A549 (cell line): ENCODE measurements around the gene RFX1. TPM values are rescaled to one million over a fixed set of nuclear protein-coding genes. Genes with fewer than 3 reads are reported as not detected.
A peak's percentile ranks its signal among the peaks of the same experiment; 100 is the strongest.
"Not testable (repeated sequence)": the region's sequence is repeated elsewhere in the genome, so short reads cannot be mapped to it uniquely, and the experiment has no call there.

ENCODE experiments used
- ATAC-seq, 2 experiments: fragments of 200-7000 bp in 1 of 2; fragments of >200 bp in 1 of 2; cut with Nextera tagmentation in 1 of 2; cut with Tn5 transposase in 1 of 2; 3 replicates each; pipeline versions ENCODE4 v1.8.0 to v1.9.1; 2018 to 2020; ENCODE audit warnings: mild to moderate bottlenecking in 1 of 2, moderate library complexity in 1 of 2
- CTCF ChIA-PET: fragments of 300-600 bp; sonication (Branson Sonifier 250); formaldehyde crosslinking; extraction: SDS; loops from one replicate; lab custom pipeline; 2021; ENCODE audit warnings: antibody characterized with exemption, inconsistent platforms; lab: Yijun Ruan, JAX
- POLR2A ChIA-PET: fragments of 350-600 bp; formaldehyde crosslinking; extraction: SDS; loops from one replicate; lab custom pipeline; 2021; ENCODE audit warnings: antibody characterized with exemption, inconsistent platforms; lab: Yijun Ruan, JAX
- DNase-seq, 2 experiments: peaks; one replicate each; pipeline versions ENCODE4 v3.0.0 to v3.0.0-alpha.2; 2011 to 2016; ENCODE audit warnings: low read depth in 1 of 2, low spot score in 1 of 2
- FAIRE-seq: peaks from 2 replicates; lab custom pipeline; 2011; peaks lifted over from hg19 to GRCh38; lab: Jason Lieb, UNC
- H3K27ac ChIP-seq, 2 experiments: fragments of >200 bp; sonication (Bioruptor Twin); formaldehyde crosslinking; 3 replicates each; pipeline ENCODE4 v1.5.1; 2016 to 2017
- H3K4me1 ChIP-seq: fragments of >200 bp; sonication (Bioruptor Twin); formaldehyde crosslinking; 3 replicates; pipeline ENCODE4 v1.6.1; 2016
- H3K4me2 ChIP-seq: fragments of >200 bp; sonication (Bioruptor Twin); formaldehyde crosslinking; 3 replicates; pipeline ENCODE4 v1.6.1; 2016
- H3K4me3 ChIP-seq: fragments of >200 bp; sonication (Bioruptor Twin); formaldehyde crosslinking; 3 replicates; pipeline ENCODE4 v1.5.1; 2016
- H3K9me3 ChIP-seq: fragments of >200 bp; sonication (Bioruptor Twin); formaldehyde crosslinking; 3 replicates; pipeline ENCODE4 v1.6.1; 2016
- BHLHE40 ChIP-seq: IDR thresholded peaks from 2 replicates; pipeline ENCODE4 v1.6.1; 2012; ENCODE audit warnings: low read depth, low read length, inconsistent platforms
- CEBPB ChIP-seq, 2 experiments: fragments of >200 bp in 1 of 2; sonication (Bioruptor Twin) in 1 of 2; formaldehyde crosslinking in 1 of 2; IDR thresholded peaks; 2 replicates each; pipeline ENCODE4 v1.6.1; 2012 to 2016
- CHD4 ChIP-seq: fragments of 200-600 bp; sonication (generic); IDR thresholded peaks from 2 replicates; pipeline ENCODE4 v1.6.1; 2016; ENCODE audit warnings: antibody characterized with exemption, mild to moderate bottlenecking, borderline replicate concordance
- FOSB ChIP-seq: fragments of 250-450 bp; sonication (Bioruptor Pico); IDR thresholded peaks from 2 replicates; pipeline ENCODE4 v1.5.0; 2020; ENCODE audit warnings: mild to moderate bottlenecking, moderate library complexity
- KDM1A ChIP-seq: fragments of 200-600 bp; sonication (generic); IDR thresholded peaks from 2 replicates; pipeline ENCODE4 v1.6.1; 2016; ENCODE audit warnings: low read depth, mild to moderate bottlenecking
- PHF8 ChIP-seq: fragments of 200-600 bp; sonication (generic); IDR thresholded peaks from 2 replicates; pipeline ENCODE4 v1.6.1; 2016; ENCODE audit warnings: low read depth, mild to moderate bottlenecking, antibody characterized with exemption, moderate library complexity, borderline replicate concordance
- RARB ChIP-seq: fragments of 250-450 bp; sonication (Bioruptor Pico); IDR thresholded peaks from 2 replicates; pipeline ENCODE4 v1.8.0; 2021; ENCODE audit warnings: mild to moderate bottlenecking, moderate library complexity
- SREBF2 ChIP-seq: fragments of 450-650 bp; IDR thresholded peaks from 2 replicates; pipeline ENCODE4 v1.6.1; 2014; ENCODE audit warnings: mild to moderate bottlenecking, moderate library complexity
- ZC3H11A ChIP-seq: fragments of 450-650 bp; IDR thresholded peaks from 2 replicates; pipeline ENCODE4 v1.6.1; 2014; ENCODE audit warnings: antibody characterized with exemption, mild to moderate bottlenecking
- ZNF302 ChIP-seq: fragments of 250-450 bp; sonication (Bioruptor Pico); IDR thresholded peaks from 2 replicates; pipeline ENCODE4 v1.9.0; 2021; ENCODE audit warnings: inconsistent platforms, mild to moderate bottlenecking, moderate library complexity
- WGBS: methylation state at CpG from one replicate; pipeline ENCODE4 v1.1.6; 2017; ENCODE audit errors: missing lambda C conversion rate; 5-methylcytosine and 5-hydroxymethylcytosine counted together
- polyA plus RNA-seq, 4 experiments: library from polyadenylated mRNA; depleted of rRNA in 3 of 4; stranded (reverse); fragments of >200 nt; fragmentation: RNase III in 1 of 4; extraction: RNeasy Plus Mini Kit Qiagen cat#74134 plus additional on column Dnase treatment in 1 of 4; gene quantifications; 2 replicates in 3 of 4; 3 replicates in 1 of 4; pipeline ENCODE4 v1.2.3, GENCODE V29; 2011 to 2017
- TF ChIP-seq, protein P1 (sequence below): fragments of 450-650 bp; IDR thresholded peaks from 2 replicates; pipeline ENCODE4 v1.6.1; 2014; ENCODE audit warnings: antibody characterized with exemption
- TF ChIP-seq, protein P2 (sequence below): fragments of 200-600 bp; sonication (generic); IDR thresholded peaks from 2 replicates; pipeline ENCODE4 v1.6.1; 2016; ENCODE audit warnings: antibody characterized with exemption, mild to moderate bottlenecking, moderate library complexity

The RFX1 gene
- polyA plus RNA-seq, 2 of the 4 experiments (the other 2 are of a cell fraction): 0.57 to 5.4 TPM

DNA sequence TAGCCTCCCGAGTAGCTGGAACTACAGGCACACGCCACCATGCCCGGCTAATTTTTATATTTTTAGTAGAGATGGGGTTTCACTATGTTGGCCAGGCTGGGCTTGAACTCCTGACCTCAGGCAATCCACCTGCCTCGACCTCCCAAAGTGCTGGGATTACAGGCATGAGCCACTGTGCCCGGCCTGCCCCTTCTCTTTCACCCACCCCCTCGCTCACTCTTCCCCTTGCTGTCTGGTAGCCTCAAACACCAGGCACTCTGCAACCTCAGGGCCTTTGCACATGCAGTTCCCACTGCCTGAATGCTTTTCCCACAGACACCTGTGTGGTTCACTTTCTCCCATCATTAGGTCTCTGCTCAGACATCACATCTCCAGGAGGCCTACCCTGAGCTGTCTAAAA, 84.0 kb downstream of the RFX1 start:
- H3K9me3 ChIP-seq, H3K27ac ChIP-seq, POLR2A ChIA-PET, H3K4me1 ChIP-seq, FAIRE-seq, DNase-seq, H3K4me3 ChIP-seq, H3K4me2 ChIP-seq, ATAC-seq: not testable (repeated sequence)
- CTCF ChIA-PET: interaction anchor here (1.8 kb wide), 1 partner anchor 14 kb away, joined by 4 read pairs; no protein-coding TSS in a partner anchor
- WGBS: 86% methylated on average over 6 of the region's 6 CpGs

DNA sequence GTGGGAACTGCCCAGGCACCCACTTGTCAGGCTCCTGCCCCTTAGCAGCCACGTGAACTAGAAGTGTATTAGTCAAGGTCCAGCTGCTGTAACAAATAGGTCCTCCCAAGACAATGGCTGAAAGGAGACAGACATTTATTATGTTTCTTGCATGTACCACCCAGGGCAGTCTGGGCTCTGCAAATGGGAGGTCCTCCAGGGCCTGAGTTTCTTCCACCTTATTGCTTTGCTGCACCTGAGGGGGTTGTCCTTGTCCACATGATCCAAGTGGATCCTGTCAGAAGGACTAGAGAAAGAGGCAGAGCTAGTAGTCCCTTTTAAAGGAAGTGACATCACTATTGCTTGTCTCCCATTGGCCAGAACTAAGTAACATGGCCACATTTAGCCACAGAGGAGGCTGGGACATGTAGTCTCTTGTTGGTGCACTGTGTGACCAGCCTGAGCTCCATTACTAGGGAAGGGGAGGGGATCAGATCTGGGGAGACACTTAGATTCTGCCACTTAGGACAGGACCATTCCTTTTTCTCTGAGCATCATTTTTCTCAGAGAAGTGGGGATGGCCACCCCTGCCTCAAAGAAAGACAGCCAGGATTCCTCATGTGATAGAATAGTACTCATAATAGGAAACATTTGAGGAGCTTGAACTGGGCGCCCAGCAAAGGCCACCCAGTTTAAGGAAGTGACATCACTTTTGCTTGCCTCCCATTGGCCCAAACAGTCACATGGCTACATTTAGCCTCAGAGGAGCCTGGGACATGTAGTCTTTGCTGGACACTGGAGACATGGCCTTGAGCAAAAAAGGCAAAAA, 85.0 kb downstream of the RFX1 start:
- FAIRE-seq: no peak
- Histone ChIP-seq H3K9me3 (no peaks in the 10 kb centered on the region), H3K4me3 (no peak overlapping the region), H3K27ac (no peak overlapping the region), H3K4me2 (no peak overlapping the region), H3K4me1 (no peaks in the 10 kb centered on the region)
- DNase-seq: peak; percentile 28 to 76
- ChIA-PET POLR2A (no interaction called here), CTCF (interaction anchor here (0.6 to 1.8 kb wide), 3 partner anchors 15 to 82 kb away, joined by 3 to 4 read pairs (median 3); no protein-coding TSS in a partner anchor)
- TF ChIP-seq, protein P1, sequence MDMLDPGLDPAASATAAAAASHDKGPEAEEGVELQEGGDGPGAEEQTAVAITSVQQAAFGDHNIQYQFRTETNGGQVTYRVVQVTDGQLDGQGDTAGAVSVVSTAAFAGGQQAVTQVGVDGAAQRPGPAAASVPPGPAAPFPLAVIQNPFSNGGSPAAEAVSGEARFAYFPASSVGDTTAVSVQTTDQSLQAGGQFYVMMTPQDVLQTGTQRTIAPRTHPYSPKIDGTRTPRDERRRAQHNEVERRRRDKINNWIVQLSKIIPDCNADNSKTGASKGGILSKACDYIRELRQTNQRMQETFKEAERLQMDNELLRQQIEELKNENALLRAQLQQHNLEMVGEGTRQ: peak; percentile 65
- TF ChIP-seq, protein P2, sequence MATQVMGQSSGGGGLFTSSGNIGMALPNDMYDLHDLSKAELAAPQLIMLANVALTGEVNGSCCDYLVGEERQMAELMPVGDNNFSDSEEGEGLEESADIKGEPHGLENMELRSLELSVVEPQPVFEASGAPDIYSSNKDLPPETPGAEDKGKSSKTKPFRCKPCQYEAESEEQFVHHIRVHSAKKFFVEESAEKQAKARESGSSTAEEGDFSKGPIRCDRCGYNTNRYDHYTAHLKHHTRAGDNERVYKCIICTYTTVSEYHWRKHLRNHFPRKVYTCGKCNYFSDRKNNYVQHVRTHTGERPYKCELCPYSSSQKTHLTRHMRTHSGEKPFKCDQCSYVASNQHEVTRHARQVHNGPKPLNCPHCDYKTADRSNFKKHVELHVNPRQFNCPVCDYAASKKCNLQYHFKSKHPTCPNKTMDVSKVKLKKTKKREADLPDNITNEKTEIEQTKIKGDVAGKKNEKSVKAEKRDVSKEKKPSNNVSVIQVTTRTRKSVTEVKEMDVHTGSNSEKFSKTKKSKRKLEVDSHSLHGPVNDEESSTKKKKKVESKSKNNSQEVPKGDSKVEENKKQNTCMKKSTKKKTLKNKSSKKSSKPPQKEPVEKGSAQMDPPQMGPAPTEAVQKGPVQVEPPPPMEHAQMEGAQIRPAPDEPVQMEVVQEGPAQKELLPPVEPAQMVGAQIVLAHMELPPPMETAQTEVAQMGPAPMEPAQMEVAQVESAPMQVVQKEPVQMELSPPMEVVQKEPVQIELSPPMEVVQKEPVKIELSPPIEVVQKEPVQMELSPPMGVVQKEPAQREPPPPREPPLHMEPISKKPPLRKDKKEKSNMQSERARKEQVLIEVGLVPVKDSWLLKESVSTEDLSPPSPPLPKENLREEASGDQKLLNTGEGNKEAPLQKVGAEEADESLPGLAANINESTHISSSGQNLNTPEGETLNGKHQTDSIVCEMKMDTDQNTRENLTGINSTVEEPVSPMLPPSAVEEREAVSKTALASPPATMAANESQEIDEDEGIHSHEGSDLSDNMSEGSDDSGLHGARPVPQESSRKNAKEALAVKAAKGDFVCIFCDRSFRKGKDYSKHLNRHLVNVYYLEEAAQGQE: no peak
- peak; percentile 56 to 91; a peak in 4 of 6 replicates for ATAC-seq
- 100% methylated on average over 2 of the region's 2 CpGs for WGBS

DNA sequence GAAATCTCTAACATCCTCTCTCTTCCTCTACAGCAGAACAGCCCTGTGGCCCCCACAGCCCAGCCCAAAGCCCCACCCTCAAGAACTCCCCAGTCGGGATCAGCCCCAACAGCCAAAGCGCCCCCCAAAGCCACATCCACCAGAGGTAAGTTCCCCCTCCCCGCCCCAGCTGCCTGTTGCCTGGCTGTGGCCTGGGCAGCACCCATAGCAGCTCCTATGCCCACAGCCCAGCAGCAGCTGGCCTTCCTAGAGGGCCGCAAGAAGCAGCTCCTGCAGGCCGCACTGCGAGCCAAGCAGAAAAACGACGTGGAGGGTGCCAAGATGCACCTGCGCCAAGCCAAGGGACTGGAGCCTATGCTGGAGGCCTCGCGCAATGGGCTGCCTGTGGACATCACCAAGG, 85.6 kb downstream of the RFX1 start:
- Histone ChIP-seq H3K4me2 (no peak overlapping the region), H3K4me3 (no peak overlapping the region), H3K4me1 (no peaks in the 10 kb centered on the region), H3K27ac (no peak overlapping the region), H3K9me3 (no peaks in the 10 kb centered on the region)
- ChIA-PET POLR2A (no interaction called here), CTCF (interaction anchor here (1.8 kb wide), 1 partner anchor 15 kb away, joined by 4 read pairs; no protein-coding TSS in a partner anchor)
- no peak for FAIRE-seq
- ATAC-seq: no peak
- TF ChIP-seq RARB (CRISPR knock-in tag) (no peak), KDM1A (no peak), CEBPB (IDR thresholded peaks at IDR 0.05) (no peak), ZNF302 (no peak), BHLHE40 (no peak), ZC3H11A (no peak), PHF8 (no peak), SREBF2 (no peak), CHD4 (no peak), FOSB (no peak)
- TF ChIP-seq, protein P2: no peak
- no peak for DNase-seq
- WGBS: 86% methylated on average over 4 of the region's 11 CpGs
